Measurements from ENCODE around the gene ETNPPL.

DNA sequence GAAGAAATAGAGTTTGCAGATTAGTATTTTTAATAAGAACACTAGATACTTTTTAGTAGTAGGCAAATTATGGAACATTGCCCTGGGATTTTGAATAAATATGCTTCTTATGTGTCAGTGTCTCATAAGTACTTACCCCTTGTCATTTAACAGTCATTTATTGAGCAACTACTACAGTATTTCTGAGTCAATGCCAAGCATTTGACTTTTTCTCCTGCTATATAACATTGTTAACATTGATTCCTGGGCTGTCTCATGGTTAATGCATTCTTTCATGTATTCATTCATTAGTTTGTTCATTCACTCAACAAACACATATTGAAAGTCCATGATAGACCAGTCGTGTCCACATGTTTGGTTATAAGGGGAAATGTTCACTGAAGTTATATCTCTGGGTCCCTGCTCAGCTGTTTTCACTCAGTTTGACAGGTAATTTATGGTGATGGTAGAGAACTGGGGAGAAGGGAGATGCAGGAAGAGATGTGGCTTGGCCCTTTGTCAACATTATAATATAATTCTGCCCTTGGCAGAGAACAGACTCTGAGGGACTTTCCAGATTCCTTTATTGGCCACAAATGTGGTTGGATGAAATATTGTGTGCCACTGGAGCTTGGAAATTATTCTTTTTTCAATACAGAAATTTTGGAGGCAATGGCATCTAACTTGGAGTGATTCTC is 62.6 kb downstream of the ETNPPL start:
- TF ChIP-seq, protein P1, sequence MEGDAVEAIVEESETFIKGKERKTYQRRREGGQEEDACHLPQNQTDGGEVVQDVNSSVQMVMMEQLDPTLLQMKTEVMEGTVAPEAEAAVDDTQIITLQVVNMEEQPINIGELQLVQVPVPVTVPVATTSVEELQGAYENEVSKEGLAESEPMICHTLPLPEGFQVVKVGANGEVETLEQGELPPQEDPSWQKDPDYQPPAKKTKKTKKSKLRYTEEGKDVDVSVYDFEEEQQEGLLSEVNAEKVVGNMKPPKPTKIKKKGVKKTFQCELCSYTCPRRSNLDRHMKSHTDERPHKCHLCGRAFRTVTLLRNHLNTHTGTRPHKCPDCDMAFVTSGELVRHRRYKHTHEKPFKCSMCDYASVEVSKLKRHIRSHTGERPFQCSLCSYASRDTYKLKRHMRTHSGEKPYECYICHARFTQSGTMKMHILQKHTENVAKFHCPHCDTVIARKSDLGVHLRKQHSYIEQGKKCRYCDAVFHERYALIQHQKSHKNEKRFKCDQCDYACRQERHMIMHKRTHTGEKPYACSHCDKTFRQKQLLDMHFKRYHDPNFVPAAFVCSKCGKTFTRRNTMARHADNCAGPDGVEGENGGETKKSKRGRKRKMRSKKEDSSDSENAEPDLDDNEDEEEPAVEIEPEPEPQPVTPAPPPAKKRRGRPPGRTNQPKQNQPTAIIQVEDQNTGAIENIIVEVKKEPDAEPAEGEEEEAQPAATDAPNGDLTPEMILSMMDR (IDR thresholded peaks at IDR 0.05) = no peak
- no peak for TF ChIP-seq POLR2A (IDR thresholded peaks at IDR 0.05)

Measured in Peyer's patch (tissue), 4 donors.